HEK293 (cell line): ENCODE measurements around the gene ASTN2.

Source experiments
- CTCF ChIA-PET: fragments of 350-600 bp; formaldehyde crosslinking; extraction: SDS; loops from one replicate; lab custom pipeline; 2021; ENCODE audit warnings: antibody characterized with exemption; lab: Yijun Ruan, JAX
- POLR2A ChIA-PET: fragments of 300-600 bp; formaldehyde crosslinking; extraction: SDS; loops from one replicate; lab custom pipeline; 2020; ENCODE audit warnings: antibody characterized with exemption, inconsistent platforms; lab: Yijun Ruan, JAX
- H3K27ac ChIP-seq: fragments of 200-500 bp; sonication (Bioruptor generic); 2 replicates; pipeline ENCODE4 v1.5.1; 2014; ENCODE audit warnings: low read depth, low read length, control low read depth, inconsistent platforms; ENCODE audit errors: extremely low read depth
- H3K36me3 ChIP-seq, 2 experiments: fragments of 200-500 bp in 1 of 2; sonication (Bioruptor generic) in 1 of 2; 1 replicate in 1 of 2; 2 replicates in 1 of 2; pipeline ENCODE4 v1.5.1; 2014 to 2017; ENCODE audit warnings: inconsistent platforms in 2 of 2, low read length in 2 of 2; ENCODE audit not compliant: control insufficient read depth in 2 of 2, insufficient read depth in 1 of 2
- H3K4me1 ChIP-seq: fragments of 200-500 bp; sonication (Bioruptor generic); 2 replicates; pipeline ENCODE4 v1.5.1; 2014; ENCODE audit warnings: mild to moderate bottlenecking, low read length, inconsistent platforms; ENCODE audit not compliant: control insufficient read depth, insufficient read depth
- H3K4me3 ChIP-seq: 2 replicates; pipeline ENCODE4 v1.5.1; 2011; ENCODE audit warnings: low read depth, mild to moderate bottlenecking, control low read depth, low read length, moderate library complexity
- H3K9me3 ChIP-seq: fragments of 200-500 bp; sonication (Bioruptor generic); 2 replicates; pipeline ENCODE4 v1.5.1; 2014; ENCODE audit warnings: low read depth, low read length, inconsistent platforms; ENCODE audit not compliant: control insufficient read depth, insufficient read depth
- GLIS1 ChIP-seq: fragments of 450-650 bp; formaldehyde crosslinking; IDR thresholded peaks from 2 replicates; pipeline ENCODE4 v1.5.1; 2016; ENCODE audit warnings: missing biosample characterization, missing genetic modification characterization
- HOXA7 ChIP-seq: sonication (generic); formaldehyde crosslinking; IDR thresholded peaks from 2 replicates; pipeline ENCODE4 v1.8.1; 2022; ENCODE audit warnings: missing genetic modification reagents, borderline replicate concordance
- KLF10 ChIP-seq: fragments of 450-650 bp; IDR thresholded peaks from 2 replicates; pipeline ENCODE4 v1.5.1; 2018; ENCODE audit warnings: missing biosample characterization, mild to moderate bottlenecking, missing genetic modification characterization
- RBAK ChIP-seq: fragments of 450-650 bp; formaldehyde crosslinking; IDR thresholded peaks from 2 replicates; pipeline ENCODE4 v1.5.1; 2016; ENCODE audit warnings: missing biosample characterization, missing genetic modification characterization
- ZNF114 ChIP-seq: fragments of 450-650 bp; formaldehyde crosslinking; IDR thresholded peaks from 2 replicates; pipeline ENCODE4 v1.5.0; 2017; ENCODE audit warnings: missing biosample characterization, missing genetic modification characterization
- ZNF302 ChIP-seq: fragments of 450-650 bp; formaldehyde crosslinking; IDR thresholded peaks from 2 replicates; pipeline ENCODE4 v1.5.1; 2016; ENCODE audit warnings: missing biosample characterization, missing genetic modification characterization, low read depth
- ZNF341 ChIP-seq: fragments of 450-650 bp; formaldehyde crosslinking; IDR thresholded peaks from 2 replicates; pipeline ENCODE4; 2016; ENCODE audit warnings: low read depth, missing biosample characterization, missing genetic modification characterization
- ZNF416 ChIP-seq: fragments of 450-650 bp; formaldehyde crosslinking; IDR thresholded peaks from 2 replicates; pipeline ENCODE4 v1.5.1; 2016; ENCODE audit warnings: missing biosample characterization, missing genetic modification characterization
- ZNF529 ChIP-seq: fragments of 450-650 bp; formaldehyde crosslinking; IDR thresholded peaks from 2 replicates; pipeline ENCODE4 v1.5.1; 2017; ENCODE audit warnings: missing genetic modification characterization, missing biosample characterization; ENCODE audit not compliant: insufficient replicate concordance
- ZNF571 ChIP-seq: fragments of 450-650 bp; formaldehyde crosslinking; IDR thresholded peaks from 2 replicates; pipeline ENCODE4 v1.5.0; 2017; ENCODE audit warnings: missing biosample characterization, missing genetic modification characterization
- ZNF624 ChIP-seq: fragments of 450-650 bp; formaldehyde crosslinking; IDR thresholded peaks from 2 replicates; pipeline ENCODE4 v1.5.1; 2017; ENCODE audit warnings: missing biosample characterization, missing genetic modification characterization
- ZNF76 ChIP-seq: fragments of 450-650 bp; formaldehyde crosslinking; IDR thresholded peaks from 2 replicates; pipeline ENCODE4; 2016; ENCODE audit warnings: low read depth, missing biosample characterization, missing genetic modification characterization, borderline replicate concordance
- ZNF777 ChIP-seq: fragments of 450-650 bp; formaldehyde crosslinking; IDR thresholded peaks from 2 replicates; pipeline ENCODE4 v1.5.1; 2017; ENCODE audit warnings: missing biosample characterization, missing genetic modification characterization, borderline replicate concordance
- ZSCAN30 ChIP-seq: fragments of 450-650 bp; IDR thresholded peaks from 2 replicates; pipeline ENCODE4 v1.5.1; 2018; ENCODE audit warnings: missing biosample characterization, mild to moderate bottlenecking, missing genetic modification characterization, moderate library complexity
- ZXDB ChIP-seq: fragments of 450-650 bp; formaldehyde crosslinking; IDR thresholded peaks from 2 replicates; pipeline ENCODE4 v1.5.1; 2016; ENCODE audit warnings: missing biosample characterization, missing genetic modification characterization
- TF ChIP-seq, protein P1 (sequence below): fragments of 450-650 bp; formaldehyde crosslinking; IDR thresholded peaks from 2 replicates; pipeline ENCODE4 v1.5.1; 2016; ENCODE audit warnings: missing biosample characterization, missing genetic modification characterization
- TF ChIP-seq, protein P2 (sequence below): fragments of 450-650 bp; formaldehyde crosslinking; IDR thresholded peaks from 2 replicates; pipeline ENCODE4 v1.5.1; 2016; ENCODE audit warnings: missing biosample characterization, missing genetic modification characterization
- TF ChIP-seq, protein P3 (sequence below): fragments of 450-650 bp; formaldehyde crosslinking; IDR thresholded peaks from 2 replicates; pipeline ENCODE4 v1.5.1; 2016; ENCODE audit warnings: missing biosample characterization, missing genetic modification characterization
- TF ChIP-seq, protein P4 (sequence below): fragments of 450-650 bp; formaldehyde crosslinking; IDR thresholded peaks from 2 replicates; pipeline ENCODE4 v1.5.1; 2016; ENCODE audit warnings: missing biosample characterization, missing genetic modification characterization
- TF ChIP-seq, protein P5 (sequence below): fragments of 450-650 bp; IDR thresholded peaks from 2 replicates; pipeline ENCODE4 v1.5.1; 2018; ENCODE audit warnings: missing biosample characterization, missing genetic modification characterization

ASTN2 gene

DNA sequence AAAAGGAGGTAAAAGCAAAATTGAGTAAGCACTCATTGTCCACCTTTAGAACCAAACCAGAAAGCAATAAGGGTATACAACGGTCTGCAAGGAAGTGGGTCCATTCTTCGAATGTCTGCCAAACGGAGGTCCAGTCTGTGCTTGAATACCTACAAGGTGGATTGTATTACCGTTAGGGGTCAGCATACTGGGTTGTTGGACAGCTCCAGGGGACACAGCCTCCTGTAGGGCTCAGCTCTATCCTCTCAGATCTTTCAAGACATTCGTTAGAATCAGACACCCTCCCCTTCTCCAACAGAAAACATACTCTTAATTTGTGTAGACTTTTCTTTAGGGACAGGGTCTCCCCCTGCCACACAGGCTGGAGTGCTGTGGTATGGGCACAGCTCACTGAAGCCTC lies 5.5 kb downstream of the ASTN2 start:
- no peak overlapping the region for H3K4me3 ChIP-seq
- H3K9me3 ChIP-seq = no peaks in the 10 kb centered on the region
- no peak for TF ChIP-seq ZNF777 (tag by site-specific recombination)
- TF ChIP-seq, protein P1, sequence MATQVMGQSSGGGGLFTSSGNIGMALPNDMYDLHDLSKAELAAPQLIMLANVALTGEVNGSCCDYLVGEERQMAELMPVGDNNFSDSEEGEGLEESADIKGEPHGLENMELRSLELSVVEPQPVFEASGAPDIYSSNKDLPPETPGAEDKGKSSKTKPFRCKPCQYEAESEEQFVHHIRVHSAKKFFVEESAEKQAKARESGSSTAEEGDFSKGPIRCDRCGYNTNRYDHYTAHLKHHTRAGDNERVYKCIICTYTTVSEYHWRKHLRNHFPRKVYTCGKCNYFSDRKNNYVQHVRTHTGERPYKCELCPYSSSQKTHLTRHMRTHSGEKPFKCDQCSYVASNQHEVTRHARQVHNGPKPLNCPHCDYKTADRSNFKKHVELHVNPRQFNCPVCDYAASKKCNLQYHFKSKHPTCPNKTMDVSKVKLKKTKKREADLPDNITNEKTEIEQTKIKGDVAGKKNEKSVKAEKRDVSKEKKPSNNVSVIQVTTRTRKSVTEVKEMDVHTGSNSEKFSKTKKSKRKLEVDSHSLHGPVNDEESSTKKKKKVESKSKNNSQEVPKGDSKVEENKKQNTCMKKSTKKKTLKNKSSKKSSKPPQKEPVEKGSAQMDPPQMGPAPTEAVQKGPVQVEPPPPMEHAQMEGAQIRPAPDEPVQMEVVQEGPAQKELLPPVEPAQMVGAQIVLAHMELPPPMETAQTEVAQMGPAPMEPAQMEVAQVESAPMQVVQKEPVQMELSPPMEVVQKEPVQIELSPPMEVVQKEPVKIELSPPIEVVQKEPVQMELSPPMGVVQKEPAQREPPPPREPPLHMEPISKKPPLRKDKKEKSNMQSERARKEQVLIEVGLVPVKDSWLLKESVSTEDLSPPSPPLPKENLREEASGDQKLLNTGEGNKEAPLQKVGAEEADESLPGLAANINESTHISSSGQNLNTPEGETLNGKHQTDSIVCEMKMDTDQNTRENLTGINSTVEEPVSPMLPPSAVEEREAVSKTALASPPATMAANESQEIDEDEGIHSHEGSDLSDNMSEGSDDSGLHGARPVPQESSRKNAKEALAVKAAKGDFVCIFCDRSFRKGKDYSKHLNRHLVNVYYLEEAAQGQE = peak; percentile 68
- TF ChIP-seq, all 188 proteins: peak for 1
- POLR2A ChIA-PET = no interaction called here
- H3K4me1 ChIP-seq = no peaks in the 10 kb centered on the region
- H3K27ac ChIP-seq = no peak overlapping the region
- CTCF ChIA-PET = interaction anchor here (0.5 to 1.3 kb wide), 9 partner anchors 9 to 543 kb away, joined by 3 to 4 read pairs (median 3); no protein-coding TSS in a partner anchor
- no peaks in the 10 kb centered on the region for H3K36me3 ChIP-seq

DNA sequence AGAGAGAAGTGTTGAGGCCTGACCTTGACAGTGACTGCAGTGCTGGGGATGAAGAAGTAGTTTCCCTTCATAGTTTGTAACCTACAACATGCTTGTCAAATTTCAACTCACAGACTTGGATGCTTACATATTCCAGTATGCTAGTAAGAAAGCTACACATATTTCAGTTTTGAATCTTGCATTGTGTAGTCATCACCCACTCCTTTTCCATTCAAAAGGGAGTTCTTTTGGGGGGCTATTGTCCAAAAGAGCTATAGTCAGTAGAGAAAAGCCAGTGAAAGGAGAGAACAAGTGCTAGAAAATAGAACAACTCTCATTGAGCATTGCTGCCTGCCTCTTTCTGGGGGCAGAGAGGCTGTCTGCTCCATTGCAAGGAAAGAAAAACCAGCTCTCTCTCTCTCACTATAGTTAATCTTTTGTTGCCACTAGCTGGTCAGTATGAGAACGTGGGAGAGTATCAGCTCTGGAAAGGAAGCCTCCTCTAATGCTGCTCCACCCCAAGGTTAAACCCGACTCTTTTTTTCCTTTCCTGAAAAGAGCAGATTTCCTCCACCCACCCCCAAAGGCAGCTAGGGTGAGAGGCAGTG lies 7.3 kb downstream of the ASTN2 start:
- Histone ChIP-seq H3K4me1 (no peaks in the 10 kb centered on the region), H3K27ac (no peak overlapping the region), H3K36me3 (no peaks in the 10 kb centered on the region), H3K9me3 (no peaks in the 10 kb centered on the region), H3K4me3 (no peak overlapping the region)
- CTCF ChIA-PET = interaction anchor here (0.6 kb wide), 1 partner anchor 296 kb away, joined by 3 read pairs; no protein-coding TSS in a partner anchor
- POLR2A ChIA-PET = no interaction called here
- no peak for TF ChIP-seq ZNF624 (tag by site-specific recombination)
- TF ChIP-seq ZSCAN30 (tag by site-specific recombination) = no peak
- TF ChIP-seq KLF10 (tag by site-specific recombination) = no peak
- no peak for TF ChIP-seq ZNF302
- no peak for TF ChIP-seq ZNF416
- TF ChIP-seq ZNF571 (tag by site-specific recombination) = no peak
- TF ChIP-seq, protein P2, sequence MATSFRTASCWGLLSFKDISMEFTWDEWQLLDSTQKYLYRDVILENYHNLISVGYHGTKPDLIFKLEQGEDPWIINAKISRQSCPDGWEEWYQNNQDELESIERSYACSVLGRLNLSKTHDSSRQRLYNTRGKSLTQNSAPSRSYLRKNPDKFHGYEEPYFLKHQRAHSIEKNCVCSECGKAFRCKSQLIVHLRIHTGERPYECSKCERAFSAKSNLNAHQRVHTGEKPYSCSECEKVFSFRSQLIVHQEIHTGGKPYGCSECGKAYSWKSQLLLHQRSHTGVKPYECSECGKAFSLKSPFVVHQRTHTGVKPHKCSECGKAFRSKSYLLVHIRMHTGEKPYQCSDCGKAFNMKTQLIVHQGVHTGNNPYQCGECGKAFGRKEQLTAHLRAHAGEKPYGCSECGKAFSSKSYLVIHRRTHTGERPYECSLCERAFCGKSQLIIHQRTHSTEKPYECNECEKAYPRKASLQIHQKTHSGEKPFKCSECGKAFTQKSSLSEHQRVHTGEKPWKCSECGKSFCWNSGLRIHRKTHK (tag by site-specific recombination) = no peak
- TF ChIP-seq ZNF341 (tag by site-specific recombination) = no peak
- TF ChIP-seq, protein P3, sequence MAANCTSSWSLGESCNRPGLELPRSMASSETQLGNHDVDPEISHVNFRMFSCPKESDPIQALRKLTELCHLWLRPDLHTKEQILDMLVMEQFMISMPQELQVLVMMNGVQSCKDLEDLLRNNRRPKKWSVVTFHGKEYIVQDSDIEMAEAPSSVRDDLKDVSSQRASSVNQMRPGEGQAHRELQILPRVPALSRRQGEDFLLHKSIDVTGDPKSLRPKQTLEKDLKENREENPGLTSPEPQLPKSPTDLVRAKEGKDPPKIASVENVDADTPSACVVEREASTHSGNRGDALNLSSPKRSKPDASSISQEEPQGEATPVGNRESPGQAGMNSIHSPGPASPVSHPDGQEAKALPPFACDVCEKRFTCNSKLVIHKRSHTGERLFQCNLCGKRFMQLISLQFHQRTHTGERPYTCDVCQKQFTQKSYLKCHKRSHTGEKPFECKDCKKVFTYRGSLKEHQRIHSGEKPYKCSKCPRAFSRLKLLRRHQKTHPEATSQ (tag by site-specific recombination) = no peak
- no peak for TF ChIP-seq RBAK
- TF ChIP-seq, protein P4, sequence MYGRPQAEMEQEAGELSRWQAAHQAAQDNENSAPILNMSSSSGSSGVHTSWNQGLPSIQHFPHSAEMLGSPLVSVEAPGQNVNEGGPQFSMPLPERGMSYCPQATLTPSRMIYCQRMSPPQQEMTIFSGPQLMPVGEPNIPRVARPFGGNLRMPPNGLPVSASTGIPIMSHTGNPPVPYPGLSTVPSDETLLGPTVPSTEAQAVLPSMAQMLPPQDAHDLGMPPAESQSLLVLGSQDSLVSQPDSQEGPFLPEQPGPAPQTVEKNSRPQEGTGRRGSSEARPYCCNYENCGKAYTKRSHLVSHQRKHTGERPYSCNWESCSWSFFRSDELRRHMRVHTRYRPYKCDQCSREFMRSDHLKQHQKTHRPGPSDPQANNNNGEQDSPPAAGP (tag by site-specific recombination) = no peak
- TF ChIP-seq ZNF76 (tag by site-specific recombination) = no peak
- no peak for TF ChIP-seq ZXDB (tag by site-specific recombination)
- TF ChIP-seq ZNF529 (tag by site-specific recombination) = no peak
- TF ChIP-seq ZNF777 (tag by site-specific recombination) = no peak
- no peak for TF ChIP-seq ZNF114 (tag by site-specific recombination)
- no peak for TF ChIP-seq GLIS1 (tag by site-specific recombination)
- no peak for TF ChIP-seq HOXA7 (CRISPR knock-in tag)
- TF ChIP-seq, protein P5, sequence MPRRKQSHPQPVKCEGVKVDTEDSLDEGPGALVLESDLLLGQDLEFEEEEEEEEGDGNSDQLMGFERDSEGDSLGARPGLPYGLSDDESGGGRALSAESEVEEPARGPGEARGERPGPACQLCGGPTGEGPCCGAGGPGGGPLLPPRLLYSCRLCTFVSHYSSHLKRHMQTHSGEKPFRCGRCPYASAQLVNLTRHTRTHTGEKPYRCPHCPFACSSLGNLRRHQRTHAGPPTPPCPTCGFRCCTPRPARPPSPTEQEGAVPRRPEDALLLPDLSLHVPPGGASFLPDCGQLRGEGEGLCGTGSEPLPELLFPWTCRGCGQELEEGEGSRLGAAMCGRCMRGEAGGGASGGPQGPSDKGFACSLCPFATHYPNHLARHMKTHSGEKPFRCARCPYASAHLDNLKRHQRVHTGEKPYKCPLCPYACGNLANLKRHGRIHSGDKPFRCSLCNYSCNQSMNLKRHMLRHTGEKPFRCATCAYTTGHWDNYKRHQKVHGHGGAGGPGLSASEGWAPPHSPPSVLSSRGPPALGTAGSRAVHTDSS = no peak
